Measurements from ENCODE around the gene NUP205.

GRCh38 chr7:135519233-135519688, 38.5 kb upstream of the NUP205 start:
- no peak for TF ChIP-seq CTCF (IDR thresholded peaks at IDR 0.05; ENCODE audit: low read depth, low read length)
- no peak for TF ChIP-seq EZH2phosphoT487 (IDR thresholded peaks at IDR 0.05; ENCODE audit: low read depth)
